Sigmoid colon (tissue), 7 donors: Measurements from ENCODE around the gene GRIK1. TPM values are rescaled to one million over a fixed set of nuclear protein-coding genes. Genes with fewer than 3 reads are reported as not detected.

Experiments used
- DNase-seq: peaks from one replicate; pipeline ENCODE4 v3.0.0-alpha.2; 2019
- H3K27ac ChIP-seq, 4 donors: fragments of 200-600 bp; sonication (generic); one replicate each; pipeline ENCODE4 v1.5.1; 2016 to 2019; ENCODE audit warnings: mild to moderate bottlenecking in 1 of 4
- H3K27me3 ChIP-seq, 3 donors: fragments of 200-600 bp; sonication (generic); one replicate each; pipeline ENCODE4 v1.5.1; 2019; ENCODE audit warnings: mild to moderate bottlenecking in 1 of 3
- H3K36me3 ChIP-seq, 4 donors: fragments of 200-600 bp; sonication (generic); one replicate each; pipeline ENCODE4 v1.5.1; 2016 to 2019
- H3K4me1 ChIP-seq, 4 donors: fragments of 200-600 bp; sonication (generic); one replicate each; pipeline ENCODE4 v1.5.1; 2017 to 2019
- H3K4me3 ChIP-seq, 4 donors: fragments of 200-600 bp; sonication (generic); one replicate each; pipeline ENCODE4 v1.5.1; 2017 to 2019; ENCODE audit warnings: mild to moderate bottlenecking in 2 of 4, moderate library complexity in 1 of 4
- H3K9me3 ChIP-seq, 4 donors: fragments of 200-600 bp in 3 of 4; sonication (generic) in 3 of 4; one replicate each; pipeline versions ENCODE4 v1.5.1 to v1.6.1; 2013 to 2019
- EP300 ChIP-seq, 4 donors: sonication (generic); formaldehyde crosslinking; IDR thresholded peaks; one replicate each; pipeline ENCODE4 v1.6.1; 2017; ENCODE audit warnings: antibody characterized with exemption in 4 of 4
- POLR2A ChIP-seq, 2 donors: fragments of 450-650 bp; IDR thresholded peaks; one replicate each; pipeline ENCODE4 v1.6.1; 2016; ENCODE audit warnings: antibody characterized with exemption in 2 of 2, mild to moderate bottlenecking in 2 of 2, moderate library complexity in 2 of 2
- POLR2AphosphoS5 ChIP-seq, 4 donors: sonication (generic); formaldehyde crosslinking; IDR thresholded peaks; one replicate each; pipeline ENCODE4 v1.6.1; 2017; ENCODE audit warnings: antibody characterized with exemption in 4 of 4
- WGBS, 2 donors: extraction: QIAGEN DNeasy Blood & Tissue Kit; methylation state at CpG; one replicate each; pipeline ENCODE4 v1.1.7; 2013; 5-methylcytosine and 5-hydroxymethylcytosine counted together
- intact Hi-C: fragments of 100-400 bp; cut with DNase I; formaldehyde crosslinking; loops from one replicate; pipeline ENCODE4 v1.15.1; 2023
- polyA plus RNA-seq, 3 donors: library from polyadenylated mRNA; stranded (reverse); fragments of 200-250 nt; gene quantifications; one replicate each; pipeline ENCODE4 v1.2.3, GENCODE V29; 2013
- total RNA-seq, 4 donors: library from RNA; depleted of rRNA; stranded (reverse); fragments of >200 nt; gene quantifications; one replicate each; pipeline ENCODE4 v1.1.0, GENCODE V29; 2016
- TF ChIP-seq, protein P1 (sequence below), 4 experiments: fragments of 450-650 bp in 3 of 4; fragments of 200-600 bp in 1 of 4; IDR thresholded peaks; one replicate each; pipeline ENCODE4 v1.5.1; 2016 to 2019; ENCODE audit warnings: antibody characterized with exemption in 4 of 4, mild to moderate bottlenecking in 3 of 4, moderate library complexity in 2 of 4
- donor health status: healthy with polysubstance abuse.
- donor health status: Bipolar disorder and iron deficiency.
- donor health status: healthy.

Gene GRIK1
- total and polyA plus RNA-seq, 7 donors, result under 0.01 to 0.49 (median 0.13) TPM; not detected in 4

DNA sequence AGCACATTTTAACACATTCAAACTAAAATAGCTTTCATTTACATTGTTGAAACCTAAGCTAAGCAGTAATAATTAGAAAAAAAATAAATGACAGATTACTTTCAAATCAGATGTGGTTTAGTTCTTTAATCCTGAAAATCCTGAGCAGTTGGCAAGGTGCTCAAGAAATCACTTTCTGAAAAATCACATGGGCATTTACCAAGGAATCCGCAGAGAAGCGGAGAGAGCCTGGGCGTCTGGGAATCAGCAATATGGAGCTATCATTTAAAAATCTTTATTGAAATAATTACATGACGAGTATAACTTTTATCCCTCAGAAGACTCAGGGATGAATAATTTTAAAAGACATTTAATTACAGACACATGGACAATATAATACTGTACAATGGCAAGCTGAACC, 30.2 kb downstream of the GRIK1 start:
- 93 to 96% methylated on average over 4 of the region's 4 CpGs for WGBS, 2 donors
- H3K4me1 ChIP-seq, result no peaks in the 10 kb centered on the region

DNA sequence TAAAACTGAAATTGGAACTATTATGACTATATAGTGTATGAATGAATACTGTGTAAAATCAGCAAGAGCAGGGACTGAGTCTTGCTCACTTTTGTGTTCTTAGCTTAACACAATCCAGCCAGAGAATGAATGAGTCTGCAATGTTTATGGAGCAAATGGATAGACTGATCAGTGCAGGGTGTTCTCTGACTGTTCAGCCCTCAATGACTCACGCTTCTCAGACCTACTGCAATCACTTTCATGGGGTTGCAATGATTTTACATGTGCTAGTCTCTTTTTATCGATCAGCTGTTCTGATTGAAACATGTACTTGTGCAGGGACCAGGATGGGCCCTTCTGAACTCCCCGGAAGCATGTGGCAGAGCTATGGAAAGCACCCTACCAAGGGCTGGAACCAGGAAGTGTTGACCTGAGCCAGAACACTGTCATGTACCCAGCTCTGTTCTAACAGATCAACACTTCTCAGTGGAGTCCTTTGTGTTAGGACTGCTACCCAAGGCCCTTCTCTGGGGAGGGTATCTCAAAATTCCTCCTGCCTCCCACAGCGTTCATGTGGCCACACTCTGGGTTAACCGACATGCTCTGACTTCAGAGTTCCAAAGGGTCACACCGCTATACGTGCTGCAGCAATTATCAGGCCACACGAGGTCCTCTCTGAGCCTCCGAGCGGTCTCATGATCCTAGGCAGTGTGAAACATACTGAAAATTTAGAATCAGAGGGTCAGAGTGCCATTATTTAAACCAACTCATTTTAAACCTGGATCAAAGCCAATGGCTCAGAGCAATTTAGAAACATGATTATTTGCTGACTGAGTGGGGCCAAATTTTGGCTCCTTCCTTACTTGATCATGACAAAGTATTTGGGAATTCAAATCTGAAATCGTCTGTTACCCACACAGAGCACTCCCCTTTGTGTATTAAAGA, 35.2 kb downstream of the GRIK1 start:
- Histone ChIP-seq H3K9me3 (no peaks in the 10 kb centered on the region), H3K27ac (no peak overlapping the region), H3K36me3 (no peaks in the 10 kb centered on the region), H3K27me3 (no peaks in the 10 kb centered on the region), H3K4me3 (no peak overlapping the region), H3K4me1 (no peaks in the 10 kb centered on the region)
- 81 to 85% methylated on average over 11 of the region's 11 CpGs for WGBS, 2 donors
- TF ChIP-seq POLR2AphosphoS5 (IDR thresholded peaks at IDR 0.05) (no peak), POLR2A (IDR thresholded peaks at IDR 0.05) (no peak), EP300 (IDR thresholded peaks at IDR 0.05) (no peak)
- no peak for DNase-seq
- intact Hi-C loops, result no loop called here

More for the DNA sequence above, 30.2 kb downstream of the GRIK1 start:
- DNase-seq, result no peak
- Histone ChIP-seq H3K36me3 (no peaks in the 10 kb centered on the region), H3K9me3 (no peaks in the 10 kb centered on the region), H3K4me3 (no peak overlapping the region), H3K27ac (no peak overlapping the region), H3K27me3 (no peaks in the 10 kb centered on the region)
- TF ChIP-seq POLR2AphosphoS5 (IDR thresholded peaks at IDR 0.05) (no peak), EP300 (IDR thresholded peaks at IDR 0.05) (no peak), POLR2A (IDR thresholded peaks at IDR 0.05) (no peak)
- TF ChIP-seq, protein P1, sequence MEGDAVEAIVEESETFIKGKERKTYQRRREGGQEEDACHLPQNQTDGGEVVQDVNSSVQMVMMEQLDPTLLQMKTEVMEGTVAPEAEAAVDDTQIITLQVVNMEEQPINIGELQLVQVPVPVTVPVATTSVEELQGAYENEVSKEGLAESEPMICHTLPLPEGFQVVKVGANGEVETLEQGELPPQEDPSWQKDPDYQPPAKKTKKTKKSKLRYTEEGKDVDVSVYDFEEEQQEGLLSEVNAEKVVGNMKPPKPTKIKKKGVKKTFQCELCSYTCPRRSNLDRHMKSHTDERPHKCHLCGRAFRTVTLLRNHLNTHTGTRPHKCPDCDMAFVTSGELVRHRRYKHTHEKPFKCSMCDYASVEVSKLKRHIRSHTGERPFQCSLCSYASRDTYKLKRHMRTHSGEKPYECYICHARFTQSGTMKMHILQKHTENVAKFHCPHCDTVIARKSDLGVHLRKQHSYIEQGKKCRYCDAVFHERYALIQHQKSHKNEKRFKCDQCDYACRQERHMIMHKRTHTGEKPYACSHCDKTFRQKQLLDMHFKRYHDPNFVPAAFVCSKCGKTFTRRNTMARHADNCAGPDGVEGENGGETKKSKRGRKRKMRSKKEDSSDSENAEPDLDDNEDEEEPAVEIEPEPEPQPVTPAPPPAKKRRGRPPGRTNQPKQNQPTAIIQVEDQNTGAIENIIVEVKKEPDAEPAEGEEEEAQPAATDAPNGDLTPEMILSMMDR (IDR thresholded peaks at IDR 0.05), result no peak
- intact Hi-C loops, result no loop called here

DNA sequence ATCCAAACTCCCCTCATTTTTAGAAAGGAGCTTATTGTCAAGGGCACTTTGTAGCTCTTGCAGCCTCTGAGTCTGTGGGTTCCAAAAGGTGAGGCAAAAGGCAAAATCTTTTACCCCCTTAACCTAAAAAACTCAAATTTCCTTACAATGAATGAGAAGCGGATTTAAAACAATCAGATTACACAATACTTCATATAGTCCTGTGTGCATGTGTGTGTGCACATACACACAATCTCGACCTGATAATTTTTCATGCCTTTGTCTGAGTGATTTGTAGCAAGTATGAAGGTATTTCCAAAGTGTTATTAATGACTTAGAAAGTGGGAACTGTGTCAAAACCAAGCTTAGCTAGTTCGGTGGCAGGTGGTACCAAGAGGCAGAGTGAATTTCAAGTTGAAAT, 42.9 kb downstream of the GRIK1 start:
- 60 to 77% methylated on average over 3 of the region's 3 CpGs for WGBS, 2 donors
- H3K27me3 ChIP-seq, result no peaks in the 10 kb centered on the region
- H3K4me1 ChIP-seq, result no peaks in the 10 kb centered on the region
- no peak overlapping the region for H3K4me3 ChIP-seq
- H3K36me3 ChIP-seq, result no peaks in the 10 kb centered on the region
- H3K27ac ChIP-seq, result no peak overlapping the region
- DNase-seq, result no peak
- no peaks in the 10 kb centered on the region for H3K9me3 ChIP-seq
- TF ChIP-seq POLR2AphosphoS5 (IDR thresholded peaks at IDR 0.05) (no peak), EP300 (IDR thresholded peaks at IDR 0.05) (no peak), POLR2A (IDR thresholded peaks at IDR 0.05) (no peak)
- TF ChIP-seq, protein P1 (IDR thresholded peaks at IDR 0.05), result no peak
- intact Hi-C loops, result no loop called here

DNA sequence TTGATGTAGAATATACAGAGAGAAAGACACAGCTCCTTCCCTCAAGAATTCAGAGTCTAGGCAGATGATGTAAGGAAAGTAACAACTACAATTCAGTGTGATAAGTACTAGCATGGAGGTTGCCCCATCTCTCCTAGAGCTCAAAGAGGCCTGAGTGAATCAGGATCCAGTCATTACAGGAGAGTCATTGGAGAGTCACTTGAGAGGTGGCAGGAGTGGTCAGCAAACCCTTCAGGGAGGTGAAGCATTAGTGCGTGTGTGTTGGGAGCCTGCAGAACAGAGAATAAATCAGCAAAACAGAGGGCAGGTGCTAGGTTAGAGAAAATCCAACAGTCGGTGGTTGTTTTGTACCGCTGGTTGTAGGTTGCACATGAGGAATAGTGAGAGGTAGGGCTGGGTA, 46.1 kb downstream of the GRIK1 start:
- no peaks in the 10 kb centered on the region for H3K4me1 ChIP-seq
- intact Hi-C loops, result no loop called here
- no peak for TF ChIP-seq POLR2A (IDR thresholded peaks at IDR 0.05)
- TF ChIP-seq POLR2AphosphoS5 (IDR thresholded peaks at IDR 0.05), result no peak
- no peak for TF ChIP-seq EP300 (IDR thresholded peaks at IDR 0.05)
- TF ChIP-seq, protein P1 (IDR thresholded peaks at IDR 0.05), result no peak
- no peak overlapping the region for H3K4me3 ChIP-seq
- no peak overlapping the region for H3K27ac ChIP-seq
- no peaks in the 10 kb centered on the region for H3K9me3 ChIP-seq
- DNase-seq, result no peak
- no peaks in the 10 kb centered on the region for H3K27me3 ChIP-seq
- H3K36me3 ChIP-seq, result no peaks in the 10 kb centered on the region
- 90 to 95% methylated on average over 3 of the region's 3 CpGs for WGBS, 2 donors

DNA sequence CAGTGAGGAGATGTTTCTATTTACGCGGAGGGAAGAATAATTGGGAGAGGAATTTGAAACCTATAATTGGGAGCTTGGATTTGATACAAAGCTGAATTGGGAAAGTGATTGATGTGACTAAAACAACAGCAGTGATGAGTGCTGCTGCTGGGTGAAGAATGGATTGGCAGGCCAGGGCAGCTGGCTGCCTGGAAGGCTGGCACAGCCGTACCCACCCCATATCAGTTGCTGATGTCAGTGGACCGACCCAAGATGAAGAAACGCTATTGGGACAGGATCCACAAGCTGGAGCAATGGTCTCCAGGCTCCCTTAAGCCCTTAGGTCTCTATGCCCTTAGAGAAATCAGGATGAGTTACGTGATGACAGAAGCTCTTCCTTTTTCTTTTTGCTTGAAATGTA, 47.4 kb downstream of the GRIK1 start:
- TF ChIP-seq POLR2A (IDR thresholded peaks at IDR 0.05), result no peak
- no peak for TF ChIP-seq POLR2AphosphoS5 (IDR thresholded peaks at IDR 0.05)
- TF ChIP-seq, protein P1 (IDR thresholded peaks at IDR 0.05), result no peak
- no peak for TF ChIP-seq EP300 (IDR thresholded peaks at IDR 0.05)
- H3K9me3 ChIP-seq, result no peaks in the 10 kb centered on the region
- intact Hi-C loops, result no loop called here
- H3K36me3 ChIP-seq, result no peaks in the 10 kb centered on the region
- H3K27ac ChIP-seq, result no peak overlapping the region
- H3K27me3 ChIP-seq, result no peaks in the 10 kb centered on the region
- no peaks in the 10 kb centered on the region for H3K4me1 ChIP-seq
- no peak overlapping the region for H3K4me3 ChIP-seq
- 91 to 92% methylated on average over 6 of the region's 6 CpGs for WGBS, 2 donors
- no peak for DNase-seq
